Kidney (tissue), 14 donors: ENCODE measurements around the gene MRPL33. TPM values are rescaled to one million over a fixed set of nuclear protein-coding genes. Genes with fewer than 3 reads are reported as not detected.

Experiments
- DNase-seq, 5 donors: peaks; one replicate each; pipeline ENCODE4 v3.0.0-alpha.2; 2013 to 2020
- FAIRE-seq: peaks from 2 replicates; lab custom pipeline; 2012; peaks lifted over from hg19 to GRCh38; lab: Jason Lieb, UNC
- H3K27ac ChIP-seq, 2 donors: one replicate each; pipeline ENCODE4 v1.7.0; 2013; ENCODE audit warnings: low read depth in 2 of 2, low read length in 2 of 2, inconsistent platforms in 1 of 2
- H3K27me3 ChIP-seq: one replicate; pipeline ENCODE4 v1.7.1; 2013; ENCODE audit warnings: low read length, inconsistent platforms; ENCODE audit not compliant: control insufficient read depth, insufficient read depth
- H3K36me3 ChIP-seq, 3 donors: one replicate each; pipeline versions ENCODE4 v1.7.0 to v1.7.1; 2013; ENCODE audit warnings: low read length in 3 of 3, control low read depth in 1 of 3, inconsistent platforms in 1 of 3; ENCODE audit not compliant: insufficient read depth in 3 of 3, control insufficient read depth in 2 of 3
- H3K4me1 ChIP-seq, 3 donors: one replicate each; pipeline versions ENCODE4 v1.7.0 to v1.7.1; 2013; ENCODE audit warnings: low read length in 3 of 3, inconsistent platforms in 1 of 3, low read depth in 1 of 3; ENCODE audit not compliant: control insufficient read depth in 2 of 3, insufficient read depth in 2 of 3
- H3K4me3 ChIP-seq, 3 donors: one replicate each; pipeline versions ENCODE4 v1.7.0 to v1.8.1; 2013; ENCODE audit warnings: low read length in 3 of 3, control low read depth in 1 of 3, inconsistent platforms in 1 of 3
- H3K9ac ChIP-seq, 3 donors: one replicate each; pipeline versions ENCODE4 v1.7.0 to v1.7.1; 2013; ENCODE audit warnings: low read length in 3 of 3, control low read depth in 1 of 3, inconsistent platforms in 1 of 3
- H3K9me3 ChIP-seq, 3 donors: one replicate each; pipeline versions ENCODE4 v1.7.0 to v1.7.1; 2013; ENCODE audit warnings: low read length in 3 of 3, control low read depth in 1 of 3, inconsistent platforms in 1 of 3; ENCODE audit not compliant: control insufficient read depth in 2 of 3, insufficient read depth in 1 of 3
- CTCF ChIP-seq: IDR thresholded peaks from 3 replicates; pipeline ENCODE4 v1.5.1; 2012; ENCODE audit warnings: mild to moderate bottlenecking, moderate library complexity, borderline replicate concordance; ENCODE audit not compliant: insufficient read depth; ENCODE audit errors: extremely low read depth
- intact Hi-C: fragments of 100-400 bp; cut with DNase I; formaldehyde crosslinking; loops from one replicate; pipeline ENCODE4 v1.11.1; 2022
- polyA plus RNA-seq: library from polyadenylated mRNA; stranded (reverse); fragments of 350-450 nt; fragmentation: Illumina TruSeq; extraction: RNeasy Lipid Tissue Mini Kit (QIAGEN cat#74804); gene quantifications from one replicate; pipeline ENCODE4 v1.2.3, GENCODE V29; 2014; ENCODE audit warnings: low read depth, low replicate concordance; ENCODE audit not compliant: insufficient read depth
- total RNA-seq: library from RNA; stranded (reverse); fragmentation: NEBNext Ultra II Directional; extraction: Animal tissue kit (Norgen Biotek cat#: 25700); gene quantifications from one replicate; pipeline ENCODE4 v1.2.1, GENCODE V29; 2021
- donor health status: control.
- donor health status: control.
- donor health status: control.
- donor health status: control.
- donor health status: control.
- donor health status: DM: yes; HTN: yes; CAD: no.
- donor health status: Normal renal cell carcinoma (clear cell type).

The MRPL33 gene
- total and polyA plus RNA-seq, 2 donors from 2014 or later: 107 to 312 TPM

GRCh38 chr2:27734305-27734704 lies 37.2 kb upstream of the MRPL33 start:
- FAIRE-seq: no peak
- H3K36me3 ChIP-seq: no peaks in the 10 kb centered on the region
- H3K27ac ChIP-seq: no peak overlapping the region
- TF ChIP-seq CTCF: no peak
- no peak overlapping the region for H3K4me3 ChIP-seq
- no peak overlapping the region for H3K9ac ChIP-seq
- H3K4me1 ChIP-seq: peaks cover 4 to 41% (median 36%) of the 10 kb centered on the region in 3 donors
- no peaks in the 10 kb centered on the region for H3K27me3 ChIP-seq
- intact Hi-C loops: no loop called here
- DNase-seq: no peak
- H3K9me3 ChIP-seq: no peaks in the 10 kb centered on the region

GRCh38 chr2:27735263-27735904 lies 36.1 kb upstream of the MRPL33 start:
- Histone ChIP-seq H3K27me3 (no peaks in the 10 kb centered on the region), H3K4me1 (peaks cover 0 to 31% (median 25%) of the 10 kb centered on the region in 3 donors), H3K9ac (peak overlapping the region in 2 of 3 donors; percentile 54 to 73), H3K27ac (peak overlapping the region; percentile 85 to 93), H3K9me3 (no peaks in the 10 kb centered on the region), H3K36me3 (no peaks in the 10 kb centered on the region), H3K4me3 (peak overlapping the region; percentile 22 to 59 (median 59))
- peak; percentile 82 to 97 (median 82) for DNase-seq
- intact Hi-C loops: no loop called here
- TF ChIP-seq CTCF: no peak
- FAIRE-seq: no peak

GRCh38 chr2:27736031-27736889 lies 35.3 kb upstream of the MRPL33 start:
- H3K4me1 ChIP-seq: peaks cover 0 to 24% (median 17%) of the 10 kb centered on the region in 3 donors
- H3K27me3 ChIP-seq: no peaks in the 10 kb centered on the region
- DNase-seq (no peak), FAIRE-seq (no peak)
- no peak for TF ChIP-seq CTCF
- peak overlapping the region; percentile 79 to 85 for H3K27ac ChIP-seq
- intact Hi-C loops: no loop called here
- peak overlapping the region in 1 of 3 donors; percentile 33 for H3K4me3 ChIP-seq
- peak overlapping the region in 1 of 3 donors; percentile 65 for H3K9ac ChIP-seq
- H3K9me3 ChIP-seq: no peaks in the 10 kb centered on the region
- no peaks in the 10 kb centered on the region for H3K36me3 ChIP-seq
